ENCODE measurements around the gene NIM1K. TPM values are rescaled to one million over a fixed set of nuclear protein-coding genes. Genes with fewer than 3 reads are reported as not detected.

Gene NIM1K
- total RNA-seq, 6 experiments from 2014 or later = 0.14 to 0.85 (median 0.38) TPM

GRCh38 chr5:43236653-43237355 is 44.8 kb downstream of the NIM1K start:
- H3K27ac Mint-ChIP-seq = no peak overlapping the region
- peaks cover 16% of the 10 kb centered on the region for H3K27me3 Mint-ChIP-seq (ENCODE audit: insufficient read depth)
- no peak overlapping the region for H3K4me3 Mint-ChIP-seq
- no peaks in the 10 kb centered on the region for H3K4me1 Mint-ChIP-seq (ENCODE audit: low read depth)
- no peaks in the 10 kb centered on the region for H3K36me3 Mint-ChIP-seq (ENCODE audit: low read depth)
- DNase-seq = no peak
- no peak for TF ChIP-seq CTCF (IDR thresholded peaks at IDR 0.05)
- H3K9me3 Mint-ChIP-seq = no peaks in the 10 kb centered on the region

- H3K4me3 Mint-ChIP-seq = no peak overlapping the region
- no peaks in the 10 kb centered on the region for H3K36me3 Mint-ChIP-seq (ENCODE audit: low read depth)
- no peaks in the 10 kb centered on the region for H3K4me1 Mint-ChIP-seq (ENCODE audit: low read depth)
- no peak for TF ChIP-seq CTCF (IDR thresholded peaks at IDR 0.05)
- no peaks in the 10 kb centered on the region for H3K9me3 Mint-ChIP-seq
- DNase-seq = no peak
- no peak overlapping the region for H3K27ac Mint-ChIP-seq
- H3K27me3 Mint-ChIP-seq (ENCODE audit: insufficient read depth) = peaks cover 29% of the 10 kb centered on the region
Measured at GRCh38 chr5:43242196-43242595, 50.2 kb downstream of the NIM1K start.

GRCh38 chr5:43243270-43243669 is 51.2 kb downstream of the NIM1K start:
- no peaks in the 10 kb centered on the region for H3K4me1 Mint-ChIP-seq (ENCODE audit: low read depth)
- H3K4me3 Mint-ChIP-seq = no peak overlapping the region
- no peaks in the 10 kb centered on the region for H3K9me3 Mint-ChIP-seq
- no peak for TF ChIP-seq CTCF (IDR thresholded peaks at IDR 0.05)
- H3K36me3 Mint-ChIP-seq (ENCODE audit: low read depth) = no peaks in the 10 kb centered on the region
- peaks cover 24% of the 10 kb centered on the region for H3K27me3 Mint-ChIP-seq (ENCODE audit: insufficient read depth)
- no peak for DNase-seq
- H3K27ac Mint-ChIP-seq = no peak overlapping the region

- DNase-seq = no peak
- Mint-ChIP-seq H3K4me1 (ENCODE audit: low read depth) (no peaks in the 10 kb centered on the region), H3K4me3 (no peak overlapping the region), H3K36me3 (ENCODE audit: low read depth) (no peaks in the 10 kb centered on the region), H3K27me3 (ENCODE audit: insufficient read depth) (peaks cover 20% of the 10 kb centered on the region), H3K27ac (no peak overlapping the region), H3K9me3 (no peaks in the 10 kb centered on the region)
- no peak for TF ChIP-seq CTCF (IDR thresholded peaks at IDR 0.05)
Measured at GRCh38 chr5:43244823-43245565, 53.0 kb downstream of the NIM1K start.

GRCh38 chr5:43245724-43246385 is 53.8 kb downstream of the NIM1K start:
- no peaks in the 10 kb centered on the region for H3K4me1 Mint-ChIP-seq (ENCODE audit: low read depth)
- no peak for TF ChIP-seq CTCF (IDR thresholded peaks at IDR 0.05)
- H3K9me3 Mint-ChIP-seq = no peaks in the 10 kb centered on the region
- peaks cover 20% of the 10 kb centered on the region for H3K27me3 Mint-ChIP-seq (ENCODE audit: insufficient read depth)
- DNase-seq = no peak
- no peaks in the 10 kb centered on the region for H3K36me3 Mint-ChIP-seq (ENCODE audit: low read depth)
- H3K4me3 Mint-ChIP-seq = no peak overlapping the region
- H3K27ac Mint-ChIP-seq = no peak overlapping the region
